Dermis microvascular lymphatic vessel endothelial cell (primary cell): Measurements from ENCODE around the gene MYOM1. TPM values are rescaled to one million over a fixed set of nuclear protein-coding genes. Genes with fewer than 3 reads are reported as not detected.
"Not testable (repeated sequence)": the region's sequence is repeated elsewhere in the genome, so short reads cannot be mapped to it uniquely, and the experiment has no call there.

Experiments
- DNase-seq, 2 donors: peaks; one replicate each; pipeline versions ENCODE4 v3.0.0 to v3.0.0-alpha.2; 2010; ENCODE audit warnings: low read depth in 2 of 2
- total RNA-seq: library from RNA; depleted of rRNA; stranded (reverse); fragments of >200 nt; gene quantifications from 2 replicates; pipeline ENCODE4 v1.2.1, GENCODE V29; 2014

MYOM1 gene
- total RNA-seq, 1 donor from 2014 or later, result 0.26 TPM

DNA sequence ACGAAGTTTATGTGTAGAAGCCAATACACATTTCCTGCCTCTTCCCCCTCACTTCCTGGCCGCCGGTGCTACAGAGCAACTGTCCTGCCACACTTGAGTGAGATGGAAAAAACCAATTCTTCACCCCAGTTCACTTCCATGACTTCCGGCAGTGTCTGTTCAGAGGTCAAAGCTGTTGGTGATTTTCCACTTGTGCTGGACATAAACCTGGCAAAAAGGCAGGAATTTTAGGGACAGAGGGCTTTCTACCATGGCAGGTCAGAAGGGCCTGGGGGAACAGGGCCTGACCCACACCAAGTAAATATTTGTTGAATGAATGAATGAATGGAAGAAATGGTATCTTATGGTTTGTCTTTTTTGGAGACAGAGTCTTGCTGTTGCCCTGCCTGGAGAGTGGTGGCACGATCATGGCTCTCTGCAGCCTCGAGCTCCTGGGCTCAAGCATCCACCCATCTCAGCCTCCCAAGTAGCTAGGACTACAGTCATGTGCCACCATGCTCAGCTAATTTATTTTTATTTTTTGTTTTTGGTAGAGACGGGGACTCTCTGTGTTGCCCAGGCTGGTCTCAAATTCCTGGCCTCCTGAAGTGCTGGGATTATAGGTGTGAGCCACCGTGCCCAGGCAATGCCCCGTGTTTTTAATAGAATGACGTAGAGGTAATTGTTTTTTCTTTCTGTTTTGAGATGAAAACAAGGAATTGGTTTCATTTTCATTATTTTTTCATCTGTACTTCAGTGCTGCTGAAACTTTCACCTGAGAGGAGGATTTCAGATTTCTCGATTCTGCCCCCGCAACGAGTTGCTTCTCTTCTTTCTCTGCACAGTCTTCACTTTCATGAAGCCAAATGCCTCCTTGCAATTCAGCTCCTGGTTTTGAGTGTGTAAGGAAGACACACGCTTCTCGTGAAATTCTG lies 158.8 kb downstream of the MYOM1 start:
- peak; percentile 91 to 94 for DNase-seq

DNA sequence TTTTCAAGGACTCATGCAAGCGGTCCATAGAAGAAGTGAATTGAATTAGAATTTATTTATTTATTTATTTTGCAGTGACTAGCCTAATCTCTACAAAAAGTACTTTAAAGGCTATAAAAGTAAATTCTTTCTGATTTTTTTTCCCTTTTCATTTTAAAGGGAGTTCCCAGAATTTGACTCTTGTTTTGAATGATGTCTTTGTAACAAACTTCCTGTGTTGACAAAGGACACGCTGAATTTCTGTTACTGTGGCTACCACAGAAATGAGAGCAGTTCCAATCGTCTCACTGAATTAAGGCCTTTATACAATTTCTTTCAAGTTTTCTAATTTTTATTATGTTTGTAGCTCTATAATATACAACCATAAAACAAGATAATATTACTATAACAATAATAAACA lies 160.5 kb downstream of the MYOM1 start:
- peak; percentile 45 to 62 for DNase-seq

DNA sequence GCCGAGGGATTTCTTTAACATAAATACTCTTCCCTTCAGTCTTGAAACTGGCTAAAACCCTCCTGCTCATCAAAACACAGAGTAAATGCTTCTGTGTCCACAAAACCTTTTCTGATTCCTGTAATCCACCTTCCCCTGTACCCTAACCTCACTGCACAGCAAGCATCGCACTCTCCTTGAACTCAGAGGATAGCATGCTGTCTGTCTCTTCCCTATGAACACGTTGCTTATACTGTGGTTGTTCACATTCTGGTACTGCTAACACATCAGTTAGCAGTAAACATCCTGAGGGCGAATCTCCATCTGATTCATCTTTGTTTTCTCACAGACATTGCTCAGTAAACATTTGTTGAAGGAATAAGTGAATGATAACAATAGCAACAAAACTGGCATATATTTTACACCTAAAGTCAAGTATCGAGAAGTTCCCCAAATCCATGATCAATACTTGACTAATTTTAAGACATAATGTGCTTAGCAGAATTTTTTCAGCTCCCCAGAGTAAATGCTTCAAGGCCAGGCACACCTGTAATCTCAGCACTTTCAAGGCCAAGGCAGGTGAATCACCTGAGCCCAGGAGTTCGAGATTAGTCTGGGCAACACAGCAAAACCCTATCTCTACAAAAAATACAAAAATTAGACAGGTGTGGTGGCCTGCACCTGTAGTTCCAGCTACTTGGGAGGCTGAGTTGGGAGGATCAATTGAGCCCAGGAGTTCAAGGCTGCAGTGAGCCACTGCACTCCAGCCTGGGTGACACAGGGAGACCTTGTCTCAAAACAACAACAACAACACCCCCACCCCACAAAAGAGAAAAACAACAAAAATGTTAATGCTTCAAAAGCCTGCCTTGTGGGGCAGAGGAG lies 161.2 kb downstream of the MYOM1 start:
- no peak for DNase-seq

DNA sequence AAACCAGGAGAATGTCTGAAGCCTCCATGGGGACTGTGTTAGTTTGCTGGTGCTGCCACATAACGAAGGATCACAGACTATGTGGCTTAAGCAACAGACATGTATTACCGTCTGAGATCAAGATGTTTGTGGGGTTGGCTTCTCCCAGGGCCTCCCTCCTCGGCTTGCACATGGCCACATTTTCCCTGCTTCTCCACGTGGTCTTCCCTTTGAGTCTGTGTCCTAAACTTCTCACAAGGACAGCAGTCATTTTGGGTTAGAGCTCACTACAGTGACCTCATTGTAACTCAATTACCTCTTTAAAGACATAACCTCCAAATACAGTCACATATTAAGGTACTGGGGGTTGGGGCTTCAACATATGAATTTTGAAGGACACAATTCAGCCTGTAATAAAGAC lies 162.2 kb downstream of the MYOM1 start:
- DNase-seq, result no peak

DNA sequence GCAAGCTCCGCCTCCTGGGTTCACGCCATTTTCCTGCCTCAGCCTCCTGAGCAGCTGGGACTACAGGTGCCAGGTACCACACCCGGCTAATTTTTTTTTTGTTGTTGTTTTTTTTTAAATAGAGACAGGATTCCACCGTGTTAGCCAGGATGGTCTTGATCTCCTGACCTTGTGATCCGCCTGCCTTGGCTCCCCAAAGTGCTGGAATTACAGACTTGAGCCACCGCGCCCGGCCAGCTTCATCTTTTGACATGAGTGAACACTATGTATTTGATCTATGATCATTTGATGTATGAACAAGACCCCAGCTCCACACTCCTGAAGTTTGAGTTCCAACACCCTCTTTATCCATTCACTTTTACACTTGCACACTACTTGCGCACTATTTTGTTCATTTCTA lies 163.5 kb downstream of the MYOM1 start:
- DNase-seq, result no peak

DNA sequence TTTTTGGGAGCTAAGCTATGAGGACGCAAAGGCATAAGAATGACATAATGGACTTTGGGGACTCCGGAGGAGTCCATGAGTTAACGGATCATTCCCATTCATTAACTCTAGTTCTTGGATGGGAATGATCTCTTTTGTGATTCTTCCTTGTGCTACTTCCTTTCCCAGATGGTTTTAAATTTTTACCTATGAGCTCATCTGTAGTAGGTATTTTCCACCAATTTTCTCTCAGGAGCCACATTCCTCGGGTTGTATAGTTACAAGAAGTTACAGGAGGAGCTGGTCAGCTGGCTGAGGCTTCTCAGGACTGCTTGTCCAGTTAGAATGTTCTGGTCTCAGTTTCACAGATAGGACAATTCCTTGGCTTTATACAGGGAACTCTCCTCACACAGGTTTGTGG lies 164.0 kb downstream of the MYOM1 start:
- DNase-seq, result peak in 1 of 2 donors; percentile 17

DNA sequence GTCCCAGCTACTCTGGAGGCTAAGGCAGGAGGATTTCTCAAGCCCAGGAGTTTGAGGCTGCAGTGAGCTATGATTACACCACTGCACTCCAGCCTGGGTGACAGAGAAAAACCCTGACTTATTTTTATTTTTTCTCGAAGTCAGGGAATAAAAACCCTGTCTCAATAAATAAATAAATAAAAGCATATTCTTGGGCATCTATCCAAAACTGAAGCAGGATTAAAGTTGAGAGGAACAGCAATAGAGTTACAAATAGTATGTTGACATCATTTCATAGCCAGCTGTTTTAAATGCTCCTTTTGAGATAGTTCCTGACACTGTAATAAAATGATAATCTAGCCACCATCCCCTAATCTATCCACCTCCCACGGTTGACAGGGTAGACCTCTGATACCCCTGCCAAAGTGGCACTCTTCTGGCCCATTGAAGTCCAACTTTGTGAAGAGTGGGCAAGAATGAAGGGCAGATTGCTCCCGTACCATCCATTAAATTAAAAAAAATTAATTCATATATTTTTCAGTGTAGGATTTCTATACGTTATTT lies 164.5 kb downstream of the MYOM1 start:
- DNase-seq, result no peak

DNA sequence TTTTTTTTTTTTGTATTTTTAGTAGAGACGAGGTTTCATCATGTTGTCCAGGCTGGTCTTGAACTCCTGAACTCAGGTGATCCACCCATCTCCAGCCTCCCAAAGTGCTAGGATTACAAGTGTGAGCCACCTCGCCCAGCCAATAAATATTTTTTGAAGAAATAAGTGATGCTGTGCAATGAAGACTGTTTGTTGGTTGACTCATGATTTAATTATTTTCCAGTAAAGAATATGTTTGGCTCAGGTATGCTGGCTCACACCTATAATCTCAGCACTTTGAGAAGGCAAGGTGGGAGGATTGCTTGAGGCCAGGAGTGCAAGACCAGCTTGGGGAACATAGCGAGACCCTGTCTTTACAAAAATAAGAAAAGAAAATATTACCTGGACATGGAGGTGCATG lies 165.0 kb downstream of the MYOM1 start:
- no peak for DNase-seq

DNA sequence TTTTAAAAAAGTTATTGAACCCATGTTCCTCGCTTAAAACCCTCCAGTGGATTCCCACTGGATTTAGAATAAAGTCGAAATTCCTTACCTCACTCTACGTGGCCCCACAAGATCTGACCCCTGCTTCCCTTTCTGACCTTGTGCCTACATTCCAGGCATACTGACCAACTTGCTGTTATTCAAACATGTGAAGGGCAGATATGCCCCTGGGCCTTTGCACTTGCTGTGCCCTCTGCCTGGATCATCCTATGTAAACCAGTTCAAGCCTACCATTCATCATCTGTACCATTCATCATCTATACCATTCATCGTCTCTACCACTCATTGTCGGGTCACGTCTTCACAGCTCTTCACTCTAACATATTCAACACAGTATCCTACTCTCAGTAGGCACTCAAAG lies 165.6 kb downstream of the MYOM1 start:
- DNase-seq, result no peak

DNA sequence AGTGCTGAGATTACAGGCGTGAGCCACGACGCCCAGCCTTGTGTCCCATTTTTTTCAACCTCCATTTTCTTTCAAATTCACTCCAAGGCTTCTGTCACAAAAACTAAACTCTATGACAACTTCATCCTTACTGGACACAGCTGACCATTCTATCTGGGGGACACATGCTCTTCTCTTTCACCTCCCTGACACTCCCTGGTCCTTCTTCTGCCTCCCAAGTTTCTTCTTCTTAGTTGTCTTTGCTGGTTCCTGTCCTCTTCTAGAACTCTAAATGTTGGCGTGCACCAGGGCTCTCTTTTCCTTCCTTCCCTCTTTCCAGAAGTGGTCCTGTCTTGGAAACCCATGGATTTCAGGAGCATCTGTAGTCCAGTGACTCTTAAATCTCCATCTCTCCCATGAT lies 166.7 kb downstream of the MYOM1 start:
- DNase-seq, result no peak

DNA sequence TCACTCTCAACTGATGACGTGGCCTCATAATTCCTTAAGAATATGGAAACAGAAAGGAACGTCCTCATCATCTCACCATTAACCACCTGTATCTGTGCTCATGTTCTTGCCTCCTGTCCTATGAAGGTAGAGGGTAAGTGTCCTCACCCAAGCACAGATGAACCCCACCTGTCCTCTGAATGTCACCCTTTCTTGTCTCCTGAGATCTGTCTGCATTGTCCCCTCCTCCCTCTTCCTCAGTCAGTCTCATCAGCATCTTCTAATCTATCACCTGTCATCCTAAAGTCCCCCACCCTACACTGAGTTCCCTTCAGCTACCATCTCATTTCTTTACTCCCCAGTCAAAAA lies 167.4 kb downstream of the MYOM1 start:
- no peak for DNase-seq

DNA sequence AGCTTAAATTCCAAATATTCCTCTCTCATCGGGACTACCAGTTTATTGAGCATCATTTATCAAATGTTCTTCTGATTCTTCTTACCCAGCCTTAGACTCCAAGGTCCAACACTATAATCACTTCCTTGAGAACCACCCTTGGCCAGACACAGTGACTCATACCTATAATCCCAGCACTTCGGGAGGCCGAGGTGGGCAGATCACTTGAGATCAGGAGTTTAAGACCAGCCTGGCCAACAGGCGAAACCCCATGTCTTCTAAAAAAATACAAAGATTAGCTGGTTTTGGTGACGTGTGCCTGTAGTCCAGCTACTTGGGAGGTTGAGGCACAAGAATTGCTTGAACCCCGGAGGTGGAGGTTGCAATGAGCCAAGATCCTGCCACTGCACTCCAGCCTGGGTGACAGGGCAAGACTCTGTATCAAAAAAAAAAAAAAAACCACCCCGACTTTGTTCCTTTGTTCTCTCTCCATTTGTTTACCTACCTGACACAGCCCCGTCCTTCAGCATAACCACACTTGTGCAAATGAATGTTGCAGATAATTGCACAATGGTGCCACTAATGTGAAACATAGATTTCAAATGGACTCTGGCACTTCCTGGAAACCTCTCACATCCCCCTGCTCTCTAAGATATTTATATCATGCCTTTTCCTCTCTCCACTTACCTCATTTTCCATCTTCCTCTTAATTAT lies 167.9 kb downstream of the MYOM1 start:
- DNase-seq, result no peak

DNA sequence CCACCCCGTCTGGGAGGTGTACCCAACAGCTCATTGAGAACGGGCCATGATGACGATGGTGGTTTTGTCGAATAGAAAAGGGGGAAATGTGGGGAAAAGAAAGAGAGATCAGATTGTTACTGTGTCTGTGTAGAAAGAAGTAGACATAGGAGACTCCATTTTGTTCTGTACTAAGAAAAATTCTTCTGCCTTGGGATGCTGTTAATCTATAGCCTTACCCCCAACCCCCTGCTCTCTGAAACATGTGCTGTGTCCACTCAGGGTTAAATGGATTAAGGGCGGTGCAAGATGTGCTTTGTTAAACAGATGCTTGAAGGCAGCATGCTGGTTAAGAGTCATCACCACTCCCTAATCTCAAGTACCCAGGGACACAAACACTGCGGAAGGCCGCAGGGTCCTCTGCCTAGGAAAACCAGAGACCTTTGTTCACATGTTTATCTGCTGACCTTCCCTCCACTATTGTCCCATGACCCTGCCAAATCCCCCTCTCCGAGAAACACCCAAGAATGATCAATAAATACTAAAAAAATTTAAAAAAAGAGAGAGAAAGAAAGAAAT lies 169.8 kb downstream of the MYOM1 start:
- DNase-seq, result not testable (repeated sequence)

DNA sequence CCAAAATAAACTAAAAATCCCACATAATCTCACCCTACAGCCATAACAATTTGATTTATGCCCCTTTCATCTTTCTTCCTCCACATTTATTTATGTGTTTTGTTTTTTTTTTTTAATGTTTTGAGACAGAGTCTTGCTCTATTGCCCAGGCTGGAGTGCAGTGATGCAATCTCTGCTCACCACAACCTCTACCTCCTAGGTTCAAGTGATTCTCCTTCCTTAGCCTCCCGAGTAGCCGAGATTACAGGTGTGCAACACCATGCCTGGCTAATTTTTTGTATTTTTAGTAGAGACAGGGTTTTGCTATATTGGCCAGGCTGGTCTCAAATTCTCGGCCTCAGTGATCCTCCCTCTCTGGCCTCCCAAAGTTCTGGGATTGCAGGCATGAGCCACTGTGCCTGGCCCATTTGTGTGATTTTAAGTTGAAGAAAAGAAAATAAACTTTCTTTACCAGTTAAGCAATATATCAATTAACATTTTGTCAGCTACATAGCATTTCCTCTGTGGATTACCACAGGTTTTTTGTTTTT lies 170.9 kb downstream of the MYOM1 start:
- DNase-seq, result no peak

DNA sequence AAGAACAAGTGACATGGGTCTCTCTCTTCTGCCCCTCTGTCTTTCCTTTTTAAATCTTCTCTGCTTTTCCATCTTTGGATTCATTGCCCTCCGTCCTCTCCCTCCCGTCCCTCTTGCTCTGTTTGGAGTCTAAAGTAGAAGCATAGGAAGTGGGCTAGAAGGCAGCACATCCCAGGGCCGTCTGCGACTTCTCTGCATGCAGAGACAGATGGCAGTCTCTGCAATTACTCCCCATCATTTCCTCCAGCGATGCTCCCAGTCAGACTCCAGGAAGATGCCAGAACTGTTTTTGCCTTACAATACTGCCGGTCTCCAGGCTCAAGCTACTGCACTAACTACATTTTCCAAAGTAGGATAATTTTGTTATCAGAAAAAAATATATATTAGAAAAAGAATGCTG lies 171.6 kb downstream of the MYOM1 start:
- DNase-seq, result no peak

DNA sequence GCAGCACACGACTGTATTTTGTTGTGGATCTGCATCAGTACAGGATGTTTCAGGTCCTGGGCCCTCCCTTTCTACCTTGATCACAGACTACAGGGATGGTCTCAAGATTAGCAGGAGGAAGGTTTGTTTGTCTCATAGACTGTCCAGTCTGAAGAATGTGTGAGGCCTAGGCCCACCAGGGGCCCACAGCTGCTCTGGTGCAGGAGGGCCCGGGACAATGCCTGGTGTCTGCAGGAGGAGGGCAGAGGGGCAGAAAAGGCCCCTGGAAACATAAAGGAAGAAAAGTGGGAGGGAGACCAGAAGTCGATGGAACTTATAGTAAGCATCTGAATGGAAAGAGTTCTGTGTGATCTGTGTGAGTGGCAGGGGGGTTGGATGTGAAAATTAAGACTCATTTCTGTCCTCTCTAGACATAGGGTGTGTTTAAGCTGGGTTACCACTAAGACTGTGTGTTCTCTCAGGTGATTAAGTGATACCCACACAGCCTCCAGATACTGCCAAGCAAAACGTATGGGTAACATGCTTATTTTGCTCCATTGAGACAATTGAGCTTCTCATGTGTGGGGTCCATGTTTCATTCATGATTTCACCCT lies 173.5 kb downstream of the MYOM1 start:
- DNase-seq, result no peak

DNA sequence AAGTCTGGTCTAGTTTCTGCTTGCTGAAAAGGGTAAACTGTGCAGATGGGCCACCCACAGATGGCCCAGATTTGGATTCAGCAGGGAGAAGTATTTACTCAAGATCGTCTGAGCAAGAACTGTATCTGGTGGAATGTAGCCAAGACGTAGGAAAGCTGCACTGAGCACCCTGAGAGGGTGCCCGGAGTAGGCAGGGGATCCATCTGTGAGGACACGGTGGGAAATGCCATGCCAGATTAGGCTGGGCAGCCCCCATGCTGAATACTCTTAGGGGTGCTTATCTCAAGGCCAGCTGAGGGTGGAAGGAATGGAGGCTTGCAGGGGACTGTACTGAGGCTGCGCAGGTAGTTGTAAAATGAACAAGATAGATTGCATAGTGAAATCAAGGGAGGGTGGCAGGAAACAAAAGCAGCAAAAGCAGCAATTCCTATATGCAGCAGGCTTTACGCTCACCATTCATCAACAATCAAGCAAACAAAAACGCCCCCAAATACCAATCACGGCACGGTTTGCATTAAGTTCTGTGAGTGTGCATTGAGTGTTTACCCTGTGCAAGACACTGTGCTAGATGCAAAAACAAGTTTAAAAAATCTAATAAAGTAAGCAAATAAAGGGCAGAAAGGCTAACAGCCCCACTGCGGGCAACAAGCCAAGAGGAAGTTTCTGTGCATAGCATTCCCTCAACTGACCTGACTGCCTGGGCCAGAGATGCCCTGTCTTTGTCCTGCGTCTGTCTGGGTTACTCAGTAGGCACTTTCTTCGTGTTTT lies 174.7 kb downstream of the MYOM1 start:
- DNase-seq, result peak in 1 of 2 donors; percentile 60

DNA sequence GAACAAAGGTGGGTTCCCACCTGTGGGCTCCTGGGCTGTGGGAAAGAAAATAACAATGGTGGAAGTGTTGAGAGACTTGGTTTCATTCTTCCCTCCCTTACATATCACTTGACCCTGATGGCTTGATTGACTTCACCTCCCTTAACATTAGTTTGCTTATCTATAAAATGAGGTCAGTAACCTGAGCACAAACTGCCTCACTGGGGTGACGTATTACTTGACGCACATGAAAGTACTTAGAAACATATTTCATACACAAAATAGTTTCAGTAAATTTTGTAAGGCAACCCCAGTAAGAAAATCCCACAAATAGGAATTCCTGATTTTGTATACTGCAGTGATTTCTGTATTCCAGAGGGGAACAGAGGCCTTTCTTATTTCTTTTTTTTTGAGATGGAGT lies 177.4 kb downstream of the MYOM1 start:
- DNase-seq, result no peak

DNA sequence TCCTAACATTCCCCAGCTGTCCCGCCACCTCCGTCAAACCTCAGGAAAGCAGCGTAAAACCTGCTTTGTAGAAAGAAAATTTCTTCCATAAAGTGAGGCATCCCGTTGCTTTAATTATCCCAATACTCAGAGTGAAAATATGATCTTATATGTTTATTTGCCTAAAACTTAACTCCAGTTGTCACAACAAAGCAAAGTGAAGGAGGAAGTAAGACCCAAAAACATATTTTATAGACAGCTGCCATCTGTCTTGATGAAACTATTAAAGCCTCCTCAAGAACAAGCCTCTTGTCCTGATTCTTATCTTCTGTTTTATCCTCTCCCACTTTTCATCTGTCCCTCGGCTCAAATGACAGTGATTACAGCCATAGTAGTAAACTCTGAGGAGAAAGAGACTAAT lies 177.9 kb downstream of the MYOM1 start:
- no peak for DNase-seq

DNA sequence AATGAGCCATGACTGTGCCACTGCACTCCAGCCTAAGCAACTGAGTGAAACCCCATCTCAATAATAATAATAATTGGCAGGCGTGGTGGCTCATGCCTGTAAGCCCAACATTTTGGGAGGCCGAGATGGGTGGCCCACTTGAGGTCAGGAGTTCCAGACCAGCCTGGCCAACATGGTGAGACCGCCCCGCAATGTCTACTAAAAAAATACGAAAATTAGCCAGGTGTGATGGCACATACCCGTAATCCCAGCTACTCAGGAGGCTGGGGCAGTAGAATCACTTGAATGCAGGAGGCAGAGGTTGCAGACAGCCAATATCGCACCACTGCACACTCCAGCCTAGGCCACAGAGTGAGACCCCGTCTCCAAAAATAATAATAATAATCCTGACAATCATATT lies 178.9 kb downstream of the MYOM1 start:
- no peak for DNase-seq
